ENCODE measurements around the gene PAK5. TPM values are rescaled to one million over a fixed set of nuclear protein-coding genes. Genes with fewer than 3 reads are reported as not detected.

The PAK5 gene
- total and polyA plus RNA-seq, 4 donors = 0.03 to 0.51 (median 0.16) TPM

DNA sequence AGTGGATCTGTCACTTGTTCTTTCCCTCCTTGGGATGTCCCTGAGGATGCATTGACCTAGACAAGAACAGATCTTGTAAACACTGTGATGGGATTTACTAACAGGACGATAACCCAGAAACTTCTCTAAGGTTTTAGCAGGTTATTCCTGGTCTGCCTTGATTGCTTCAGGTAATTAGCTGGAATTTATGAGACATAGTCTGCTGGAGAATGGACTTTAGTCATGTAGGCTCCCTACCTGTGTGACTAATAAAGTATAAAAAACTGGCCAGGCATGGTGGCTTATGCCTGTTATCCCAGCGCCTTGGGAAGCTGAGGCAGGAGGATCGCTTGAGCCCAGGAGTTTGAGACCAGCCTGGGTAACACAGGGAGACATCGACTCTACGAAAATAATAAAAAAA, 96.1 kb downstream of the PAK5 start:
- Histone ChIP-seq H3K4me1 (ENCODE audit: control insufficient read depth in 5 of 5, insufficient read depth in 5 of 5, low read length in 5 of 5) (peaks cover 0 to 4% (median 0%) of the 10 kb centered on the region in 5 donors), H3K9ac (ENCODE audit: insufficient read depth in 1 of 2, low read length in 2 of 2) (no peak overlapping the region), H3K27ac (ENCODE audit: low read depth in 1 of 2, low read length in 1 of 2) (no peak overlapping the region), H3K9me3 (ENCODE audit: control insufficient read depth in 4 of 4, insufficient read depth in 3 of 4, low read length in 3 of 4) (peaks cover 0 to 3% (median 0%) of the 10 kb centered on the region in 4 donors), H3K27me3 (ENCODE audit: control insufficient read depth in 3 of 3, insufficient read depth in 3 of 3, low read length in 2 of 3) (no peaks in the 10 kb centered on the region), H3K36me3 (ENCODE audit: control insufficient read depth in 4 of 4, insufficient read depth in 4 of 4, low read length in 4 of 4) (no peaks in the 10 kb centered on the region), H3K4me3 (no peak overlapping the region)
- TF ChIP-seq, protein P1, sequence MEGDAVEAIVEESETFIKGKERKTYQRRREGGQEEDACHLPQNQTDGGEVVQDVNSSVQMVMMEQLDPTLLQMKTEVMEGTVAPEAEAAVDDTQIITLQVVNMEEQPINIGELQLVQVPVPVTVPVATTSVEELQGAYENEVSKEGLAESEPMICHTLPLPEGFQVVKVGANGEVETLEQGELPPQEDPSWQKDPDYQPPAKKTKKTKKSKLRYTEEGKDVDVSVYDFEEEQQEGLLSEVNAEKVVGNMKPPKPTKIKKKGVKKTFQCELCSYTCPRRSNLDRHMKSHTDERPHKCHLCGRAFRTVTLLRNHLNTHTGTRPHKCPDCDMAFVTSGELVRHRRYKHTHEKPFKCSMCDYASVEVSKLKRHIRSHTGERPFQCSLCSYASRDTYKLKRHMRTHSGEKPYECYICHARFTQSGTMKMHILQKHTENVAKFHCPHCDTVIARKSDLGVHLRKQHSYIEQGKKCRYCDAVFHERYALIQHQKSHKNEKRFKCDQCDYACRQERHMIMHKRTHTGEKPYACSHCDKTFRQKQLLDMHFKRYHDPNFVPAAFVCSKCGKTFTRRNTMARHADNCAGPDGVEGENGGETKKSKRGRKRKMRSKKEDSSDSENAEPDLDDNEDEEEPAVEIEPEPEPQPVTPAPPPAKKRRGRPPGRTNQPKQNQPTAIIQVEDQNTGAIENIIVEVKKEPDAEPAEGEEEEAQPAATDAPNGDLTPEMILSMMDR (IDR thresholded peaks at IDR 0.05; ENCODE audit: control extremely low read depth, extremely low read depth) = no peak
- DNase-seq (no peak), ATAC-seq (ENCODE audit: insufficient read depth, low FRiP score) (no peak)
- WGBS, 2 donors = 78 to 90% methylated on average over 5 of the region's 5 CpGs

DNA sequence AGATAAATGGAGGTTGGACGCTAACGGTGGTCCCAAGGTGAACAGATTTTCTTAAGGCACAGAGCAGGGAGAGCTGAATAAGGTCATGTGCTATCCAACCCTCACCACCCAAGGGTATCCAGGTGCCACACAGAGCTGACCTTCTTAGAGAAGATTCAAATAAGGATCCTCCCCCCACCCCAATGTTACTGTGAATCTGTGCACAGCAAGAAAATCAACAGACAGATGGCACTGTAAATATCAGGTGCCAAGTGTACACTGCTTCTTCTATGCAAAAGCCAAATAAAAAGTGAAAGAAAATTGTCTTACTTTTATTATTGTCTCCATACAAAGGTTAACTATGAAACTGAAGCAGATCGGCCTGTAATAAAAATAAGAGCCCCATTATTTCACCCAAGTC, 96.9 kb downstream of the PAK5 start:
- Histone ChIP-seq H3K27ac (ENCODE audit: low read depth in 1 of 2, low read length in 1 of 2) (no peak overlapping the region), H3K9me3 (ENCODE audit: control insufficient read depth in 4 of 4, insufficient read depth in 3 of 4, low read length in 3 of 4) (peaks cover 0 to 3% (median 0%) of the 10 kb centered on the region in 4 donors), H3K36me3 (ENCODE audit: control insufficient read depth in 4 of 4, insufficient read depth in 4 of 4, low read length in 4 of 4) (no peaks in the 10 kb centered on the region), H3K27me3 (ENCODE audit: control insufficient read depth in 3 of 3, insufficient read depth in 3 of 3, low read length in 2 of 3) (no peaks in the 10 kb centered on the region), H3K4me1 (ENCODE audit: control insufficient read depth in 5 of 5, insufficient read depth in 5 of 5, low read length in 5 of 5) (peaks cover 0 to 4% (median 0%) of the 10 kb centered on the region in 5 donors), H3K4me3 (no peak overlapping the region), H3K9ac (ENCODE audit: insufficient read depth in 1 of 2, low read length in 2 of 2) (no peak overlapping the region)
- DNase-seq (no peak), ATAC-seq (ENCODE audit: insufficient read depth, low FRiP score) (no peak)
- TF ChIP-seq, protein P1 (IDR thresholded peaks at IDR 0.05; ENCODE audit: control extremely low read depth, extremely low read depth) = no peak
- 76 to 86% methylated on average over 3 of the region's 3 CpGs for WGBS, 2 donors

GRCh38 chr20:9740486-9740885, 98.4 kb downstream of the PAK5 start:
- DNase-seq (no peak), ATAC-seq (ENCODE audit: insufficient read depth, low FRiP score) (no peak)
- Histone ChIP-seq H3K27me3 (ENCODE audit: control insufficient read depth in 3 of 3, insufficient read depth in 3 of 3, low read length in 2 of 3) (no peaks in the 10 kb centered on the region), H3K4me1 (ENCODE audit: control insufficient read depth in 5 of 5, insufficient read depth in 5 of 5, low read length in 5 of 5) (peaks cover 0 to 4% (median 0%) of the 10 kb centered on the region in 5 donors), H3K27ac (ENCODE audit: low read depth in 1 of 2, low read length in 1 of 2) (no peak overlapping the region), H3K9me3 (ENCODE audit: control insufficient read depth in 4 of 4, insufficient read depth in 3 of 4, low read length in 3 of 4) (peaks cover 0 to 3% (median 0%) of the 10 kb centered on the region in 4 donors), H3K36me3 (ENCODE audit: control insufficient read depth in 4 of 4, insufficient read depth in 4 of 4, low read length in 4 of 4) (no peaks in the 10 kb centered on the region), H3K4me3 (no peak overlapping the region), H3K9ac (ENCODE audit: insufficient read depth in 1 of 2, low read length in 2 of 2) (no peak overlapping the region)
- TF ChIP-seq, protein P1 (IDR thresholded peaks at IDR 0.05; ENCODE audit: control extremely low read depth, extremely low read depth) = no peak
- 78 to 83% methylated on average over 5 of the region's 5 CpGs for WGBS, 2 donors

DNA sequence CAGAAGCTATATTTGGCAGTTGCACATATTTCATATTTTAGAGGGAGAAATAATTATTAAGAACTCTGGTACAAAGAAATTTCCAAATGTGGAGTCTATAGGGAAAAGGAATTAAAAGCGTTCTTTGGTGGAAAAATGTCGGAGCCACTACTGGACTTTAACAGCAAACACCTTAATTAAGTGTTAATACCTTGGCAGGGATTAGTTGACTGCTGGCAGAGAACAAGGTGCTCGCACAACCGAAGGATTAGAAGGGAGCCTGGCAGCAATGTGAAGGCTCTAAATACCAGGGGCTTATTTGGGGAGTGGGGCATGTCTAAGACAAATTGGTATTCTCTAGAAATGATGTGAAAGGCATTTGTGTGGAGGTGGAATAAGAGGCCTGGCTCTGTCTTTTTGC, 98.9 kb downstream of the PAK5 start:
- Histone ChIP-seq H3K4me3 (no peak overlapping the region), H3K27me3 (ENCODE audit: control insufficient read depth in 3 of 3, insufficient read depth in 3 of 3, low read length in 2 of 3) (no peaks in the 10 kb centered on the region), H3K9me3 (ENCODE audit: control insufficient read depth in 4 of 4, insufficient read depth in 3 of 4, low read length in 3 of 4) (peaks cover 0 to 3% (median 0%) of the 10 kb centered on the region in 4 donors), H3K27ac (ENCODE audit: low read depth in 1 of 2, low read length in 1 of 2) (no peak overlapping the region), H3K4me1 (ENCODE audit: control insufficient read depth in 5 of 5, insufficient read depth in 5 of 5, low read length in 5 of 5) (peaks cover 0 to 4% (median 0%) of the 10 kb centered on the region in 5 donors), H3K9ac (ENCODE audit: insufficient read depth in 1 of 2, low read length in 2 of 2) (no peak overlapping the region), H3K36me3 (ENCODE audit: control insufficient read depth in 4 of 4, insufficient read depth in 4 of 4, low read length in 4 of 4) (no peaks in the 10 kb centered on the region)
- DNase-seq (no peak), ATAC-seq (ENCODE audit: insufficient read depth, low FRiP score) (no peak)
- TF ChIP-seq, protein P1 (IDR thresholded peaks at IDR 0.05; ENCODE audit: control extremely low read depth, extremely low read depth) = no peak
- WGBS, 2 donors = 87 to 90% methylated on average over 4 of the region's 4 CpGs
